ENCODE measurements around the gene GNB4. TPM values are rescaled to one million over a fixed set of nuclear protein-coding genes. Genes with fewer than 3 reads are reported as not detected.

Gene GNB4
- polyA plus RNA-seq, 1 donor from 2014 or later = 42.8 TPM

GRCh38 chr3:179438841-179439240, 12.4 kb downstream of the GNB4 start:
- H3K9me2 ChIP-seq (ENCODE audit: insufficient read depth, low read length) = no peaks in the 10 kb centered on the region
- no peaks in the 10 kb centered on the region for H3K36me3 ChIP-seq (ENCODE audit: insufficient read depth, low read length)
- no peaks in the 10 kb centered on the region for H3K27me3 ChIP-seq (ENCODE audit: insufficient read depth, low read depth, low read length)
- no peaks in the 10 kb centered on the region for H3K79me2 ChIP-seq (replicated peaks; ENCODE audit: insufficient read depth, low read length)
- H4K20me1 ChIP-seq (ENCODE audit: insufficient read depth) = no peaks in the 10 kb centered on the region
- no peak overlapping the region for H3K4me2 ChIP-seq (ENCODE audit: low read length)
- no peaks in the 10 kb centered on the region for H3F3A ChIP-seq (ENCODE audit: insufficient read depth, low read length, poor library complexity, severe bottlenecking)
- H2AFZ ChIP-seq (ENCODE audit: low read depth, low read length) = no peak overlapping the region
- no peak overlapping the region for H3K9ac ChIP-seq (ENCODE audit: low read length)
- H3K27ac ChIP-seq (ENCODE audit: low read length) = no peak overlapping the region
- no peak overlapping the region for H3K4me3 ChIP-seq (ENCODE audit: low read length)
- no peaks in the 10 kb centered on the region for H3K9me3 ChIP-seq (ENCODE audit: low read length)
- no peak for TF ChIP-seq EP300 (conservative IDR thresholded peaks at IDR 0.05; ENCODE audit: poor library complexity, severe bottlenecking)
- no peak for TF ChIP-seq CTCF (IDR thresholded peaks at IDR 0.05; ENCODE audit: poor library complexity, severe bottlenecking)
- no peak for TF ChIP-seq POLR2AphosphoS5 (IDR thresholded peaks at IDR 0.05)
- no peak for TF ChIP-seq TAF1 (IDR thresholded peaks at IDR 0.05; ENCODE audit: low read depth)
- TF ChIP-seq EZH2 (IDR thresholded peaks at IDR 0.05; ENCODE audit: borderline replicate concordance, insufficient read depth, low read length, poor library complexity, severe bottlenecking) = no peak
- no peak for TF ChIP-seq MXI1 (conservative IDR thresholded peaks at IDR 0.05; ENCODE audit: poor library complexity, severe bottlenecking)
- TF ChIP-seq REST (IDR thresholded peaks at IDR 0.05; ENCODE audit: borderline replicate concordance) = no peak
- no peak for TF ChIP-seq RAD21 (conservative IDR thresholded peaks at IDR 0.05)
- TF ChIP-seq SMC3 (conservative IDR thresholded peaks at IDR 0.05; ENCODE audit: poor library complexity) = no peak

DNA sequence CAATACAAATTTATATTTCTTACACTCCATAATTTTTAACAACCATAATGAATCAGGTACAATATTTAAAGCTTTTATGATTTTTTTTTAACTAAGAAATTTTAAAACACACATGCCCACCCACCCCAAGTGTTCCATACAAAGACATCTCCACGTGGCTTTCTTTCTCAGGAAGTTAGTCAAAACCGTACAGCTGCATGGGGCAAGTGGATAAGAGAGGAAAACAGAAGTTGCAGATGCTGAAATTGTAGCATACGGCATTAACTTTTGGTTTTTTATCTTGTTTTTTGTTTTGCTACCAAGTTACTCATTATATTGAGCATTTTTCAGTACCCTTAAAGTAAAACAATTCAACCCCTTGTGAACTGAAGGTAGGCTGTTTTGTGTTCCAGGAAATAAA, 14.8 kb downstream of the GNB4 start:
- Histone ChIP-seq H4K20me1 (ENCODE audit: insufficient read depth) (no peaks in the 10 kb centered on the region), H2AFZ (ENCODE audit: low read depth, low read length) (no peak overlapping the region), H3K36me3 (ENCODE audit: insufficient read depth, low read length) (no peaks in the 10 kb centered on the region), H3K9me2 (ENCODE audit: insufficient read depth, low read length) (no peaks in the 10 kb centered on the region), H3K9me3 (ENCODE audit: low read length) (no peaks in the 10 kb centered on the region), H3K79me2 (replicated peaks; ENCODE audit: insufficient read depth, low read length) (no peaks in the 10 kb centered on the region), H3K4me3 (ENCODE audit: low read length) (no peak overlapping the region), H3K9ac (ENCODE audit: low read length) (no peak overlapping the region), H3K27ac (ENCODE audit: low read length) (no peak overlapping the region), H3K27me3 (ENCODE audit: insufficient read depth, low read depth, low read length) (no peaks in the 10 kb centered on the region), H3K4me2 (ENCODE audit: low read length) (no peak overlapping the region), H3F3A (ENCODE audit: insufficient read depth, low read length, poor library complexity, severe bottlenecking) (no peaks in the 10 kb centered on the region)
- TF ChIP-seq SMC3 (conservative IDR thresholded peaks at IDR 0.05; ENCODE audit: poor library complexity) (no peak), RAD21 (conservative IDR thresholded peaks at IDR 0.05) (no peak), POLR2AphosphoS5 (IDR thresholded peaks at IDR 0.05) (no peak), MXI1 (conservative IDR thresholded peaks at IDR 0.05; ENCODE audit: poor library complexity, severe bottlenecking) (no peak), EZH2 (IDR thresholded peaks at IDR 0.05; ENCODE audit: borderline replicate concordance, insufficient read depth, low read length, poor library complexity, severe bottlenecking) (no peak), EP300 (conservative IDR thresholded peaks at IDR 0.05; ENCODE audit: poor library complexity, severe bottlenecking) (no peak), TAF1 (IDR thresholded peaks at IDR 0.05; ENCODE audit: low read depth) (no peak), REST (IDR thresholded peaks at IDR 0.05; ENCODE audit: borderline replicate concordance) (no peak), CTCF (IDR thresholded peaks at IDR 0.05; ENCODE audit: poor library complexity, severe bottlenecking) (no peak)
